Measurements from ENCODE around the gene PPIL6. TPM values are rescaled to one million over a fixed set of nuclear protein-coding genes. Genes with fewer than 3 reads are reported as not detected.

Gene PPIL6
- total RNA-seq, 3 donors from 2014 or later (not counting 1 experiment from before 2014, with no cell fraction given): 0.28 to 0.70 (median 0.40) TPM

DNA sequence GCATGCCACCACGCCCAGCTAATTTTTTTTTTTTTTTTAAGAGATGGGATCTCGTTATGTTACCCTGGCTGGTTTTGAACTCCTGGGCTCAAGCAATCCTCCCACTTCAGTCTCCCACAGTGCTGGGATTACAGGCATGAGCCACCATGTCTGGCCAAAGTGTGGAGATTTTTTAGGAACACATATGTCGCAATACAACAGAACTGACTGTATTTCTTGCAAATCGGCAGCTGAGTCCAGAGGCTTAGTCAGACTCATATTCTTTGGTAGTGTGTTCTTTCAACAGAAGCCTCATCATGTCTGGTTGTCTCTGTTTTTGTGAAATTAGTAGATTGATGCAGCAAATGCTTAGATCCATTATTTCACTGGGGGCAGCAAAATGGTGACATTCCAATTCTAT, 34.2 kb downstream of the PPIL6 start:
- H3K4me1 ChIP-seq (ENCODE audit: control insufficient read depth, insufficient read depth, low read length): no peaks in the 10 kb centered on the region
- H3K9me3 ChIP-seq (ENCODE audit: control insufficient read depth, insufficient read depth, low read length): no peaks in the 10 kb centered on the region
- no peak overlapping the region for H3K27ac ChIP-seq (ENCODE audit: low read length)
- no peak overlapping the region for H3K4me3 ChIP-seq (ENCODE audit: low read length)
- 85% methylated on average over 4 of the region's 4 CpGs for WGBS (ENCODE audit: insufficient coverage)
- TF ChIP-seq, protein P1, sequence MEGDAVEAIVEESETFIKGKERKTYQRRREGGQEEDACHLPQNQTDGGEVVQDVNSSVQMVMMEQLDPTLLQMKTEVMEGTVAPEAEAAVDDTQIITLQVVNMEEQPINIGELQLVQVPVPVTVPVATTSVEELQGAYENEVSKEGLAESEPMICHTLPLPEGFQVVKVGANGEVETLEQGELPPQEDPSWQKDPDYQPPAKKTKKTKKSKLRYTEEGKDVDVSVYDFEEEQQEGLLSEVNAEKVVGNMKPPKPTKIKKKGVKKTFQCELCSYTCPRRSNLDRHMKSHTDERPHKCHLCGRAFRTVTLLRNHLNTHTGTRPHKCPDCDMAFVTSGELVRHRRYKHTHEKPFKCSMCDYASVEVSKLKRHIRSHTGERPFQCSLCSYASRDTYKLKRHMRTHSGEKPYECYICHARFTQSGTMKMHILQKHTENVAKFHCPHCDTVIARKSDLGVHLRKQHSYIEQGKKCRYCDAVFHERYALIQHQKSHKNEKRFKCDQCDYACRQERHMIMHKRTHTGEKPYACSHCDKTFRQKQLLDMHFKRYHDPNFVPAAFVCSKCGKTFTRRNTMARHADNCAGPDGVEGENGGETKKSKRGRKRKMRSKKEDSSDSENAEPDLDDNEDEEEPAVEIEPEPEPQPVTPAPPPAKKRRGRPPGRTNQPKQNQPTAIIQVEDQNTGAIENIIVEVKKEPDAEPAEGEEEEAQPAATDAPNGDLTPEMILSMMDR (IDR thresholded peaks at IDR 0.05): no peak
- H3K4me1 Mint-ChIP-seq: no peaks in the 10 kb centered on the region
- H3K9me3 Mint-ChIP-seq: no peaks in the 10 kb centered on the region
- H3K27me3 ChIP-seq (ENCODE audit: control insufficient read depth, insufficient read depth, low read length): no peaks in the 10 kb centered on the region
- DNase-seq (no peak), ATAC-seq (no peak)
- no peak overlapping the region for H3K4me3 Mint-ChIP-seq
- no peaks in the 10 kb centered on the region for H3K36me3 Mint-ChIP-seq
- H3K36me3 ChIP-seq (ENCODE audit: control insufficient read depth, insufficient read depth, low read length): no peaks in the 10 kb centered on the region
- peaks cover 0 to 2% of the 10 kb centered on the region in 2 donors for H3K27me3 Mint-ChIP-seq (ENCODE audit: low read depth in 2 of 2)
- intact Hi-C loops (cut with micrococcal nuclease): no loop called here
- H3K27ac Mint-ChIP-seq: no peak overlapping the region

DNA sequence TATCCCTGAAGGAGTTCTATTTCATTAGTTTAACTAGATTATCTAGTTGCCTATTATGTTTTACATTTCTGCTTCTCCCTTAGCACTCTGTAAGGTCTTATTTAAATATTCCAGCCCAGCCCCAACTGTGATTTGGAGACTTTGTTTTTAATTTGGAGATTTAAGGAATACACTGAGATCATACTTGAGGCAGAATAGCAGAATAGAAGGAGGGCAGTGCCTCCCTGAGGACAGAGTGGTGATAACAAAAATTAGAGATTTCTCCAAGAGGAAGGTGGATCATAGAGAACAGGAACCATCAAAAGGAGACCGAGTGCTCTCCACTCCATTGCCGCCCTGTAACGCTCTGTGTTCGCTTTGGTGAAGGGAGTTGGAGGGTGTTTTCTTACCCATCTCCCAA, 43.4 kb downstream of the PPIL6 start:
- DNase-seq: no peak
- TF ChIP-seq, protein P1 (IDR thresholded peaks at IDR 0.05): no peak
- Histone ChIP-seq H3K36me3 (ENCODE audit: control insufficient read depth, insufficient read depth, low read length) (no peaks in the 10 kb centered on the region), H3K27me3 (ENCODE audit: control insufficient read depth, insufficient read depth, low read length) (no peaks in the 10 kb centered on the region), H3K4me3 (ENCODE audit: low read length) (no peak overlapping the region), H3K9me3 (ENCODE audit: control insufficient read depth, insufficient read depth, low read length) (no peaks in the 10 kb centered on the region), H3K27ac (ENCODE audit: low read length) (no peak overlapping the region), H3K4me1 (ENCODE audit: control insufficient read depth, insufficient read depth, low read length) (no peaks in the 10 kb centered on the region)
- no peak overlapping the region for H3K27ac Mint-ChIP-seq
- no peaks in the 10 kb centered on the region for H3K36me3 Mint-ChIP-seq
- H3K4me3 Mint-ChIP-seq: no peak overlapping the region
- 51% methylated on average over 2 of the region's 4 CpGs for WGBS (ENCODE audit: insufficient coverage)
- intact Hi-C loops (cut with micrococcal nuclease): no loop called here
- peaks cover 0 to 5% of the 10 kb centered on the region in 2 donors for H3K4me1 Mint-ChIP-seq
- ATAC-seq: peak in 1 of 3 donors; percentile 39
- H3K9me3 Mint-ChIP-seq: no peaks in the 10 kb centered on the region
- H3K27me3 Mint-ChIP-seq (ENCODE audit: low read depth in 2 of 2): peaks cover 0 to 3% of the 10 kb centered on the region in 2 donors

DNA sequence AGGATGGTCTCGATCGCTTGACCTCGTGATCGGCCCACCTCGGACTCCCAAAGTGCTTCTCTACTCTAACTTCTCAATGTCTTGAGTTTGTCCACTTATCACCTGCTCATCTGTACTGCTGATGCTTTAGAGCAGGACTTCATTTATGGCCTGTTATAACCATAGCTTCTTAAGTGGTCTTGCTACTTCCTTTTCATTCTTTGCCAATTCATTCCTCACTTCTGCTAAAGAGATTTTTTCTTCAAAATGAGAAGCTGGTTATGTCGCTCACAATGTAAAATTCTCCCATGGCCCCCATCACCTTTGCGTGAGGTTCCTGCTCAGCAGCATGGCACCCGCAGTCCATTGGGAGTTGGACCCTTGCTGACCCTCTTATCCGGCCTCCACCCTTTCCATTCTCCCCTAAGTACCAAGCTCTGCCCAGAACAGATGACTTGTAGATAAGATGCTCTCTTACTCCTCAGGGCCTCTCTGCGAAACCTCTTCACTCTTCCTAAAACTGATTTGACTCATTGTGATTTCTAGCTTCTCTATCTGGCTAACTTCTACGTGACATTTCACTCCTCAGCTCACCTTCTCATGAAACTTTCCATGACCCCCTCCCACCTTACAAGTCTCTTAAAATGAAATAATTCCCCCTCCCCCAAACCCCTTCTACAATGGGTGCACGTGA, 44.2 kb downstream of the PPIL6 start:
- H3K27ac Mint-ChIP-seq: no peak overlapping the region
- no peaks in the 10 kb centered on the region for H3K36me3 ChIP-seq (ENCODE audit: control insufficient read depth, insufficient read depth, low read length)
- no peaks in the 10 kb centered on the region for H3K27me3 ChIP-seq (ENCODE audit: control insufficient read depth, insufficient read depth, low read length)
- no peak for DNase-seq
- intact Hi-C loops (cut with micrococcal nuclease): no loop called here
- no peaks in the 10 kb centered on the region for H3K9me3 Mint-ChIP-seq
- no peak for ATAC-seq
- H3K4me3 Mint-ChIP-seq: no peak overlapping the region
- no peak overlapping the region for H3K4me3 ChIP-seq (ENCODE audit: low read length)
- H3K27ac ChIP-seq (ENCODE audit: low read length): no peak overlapping the region
- no peaks in the 10 kb centered on the region for H3K36me3 Mint-ChIP-seq
- peaks cover 0 to 5% of the 10 kb centered on the region in 2 donors for H3K4me1 Mint-ChIP-seq
- no peaks in the 10 kb centered on the region for H3K4me1 ChIP-seq (ENCODE audit: control insufficient read depth, insufficient read depth, low read length)
- no peaks in the 10 kb centered on the region for H3K9me3 ChIP-seq (ENCODE audit: control insufficient read depth, insufficient read depth, low read length)
- WGBS (ENCODE audit: insufficient coverage): 83% methylated on average over 12 of the region's 12 CpGs
- H3K27me3 Mint-ChIP-seq (ENCODE audit: low read depth in 2 of 2): peaks cover 0 to 3% of the 10 kb centered on the region in 2 donors
- TF ChIP-seq, protein P1 (IDR thresholded peaks at IDR 0.05): no peak

DNA sequence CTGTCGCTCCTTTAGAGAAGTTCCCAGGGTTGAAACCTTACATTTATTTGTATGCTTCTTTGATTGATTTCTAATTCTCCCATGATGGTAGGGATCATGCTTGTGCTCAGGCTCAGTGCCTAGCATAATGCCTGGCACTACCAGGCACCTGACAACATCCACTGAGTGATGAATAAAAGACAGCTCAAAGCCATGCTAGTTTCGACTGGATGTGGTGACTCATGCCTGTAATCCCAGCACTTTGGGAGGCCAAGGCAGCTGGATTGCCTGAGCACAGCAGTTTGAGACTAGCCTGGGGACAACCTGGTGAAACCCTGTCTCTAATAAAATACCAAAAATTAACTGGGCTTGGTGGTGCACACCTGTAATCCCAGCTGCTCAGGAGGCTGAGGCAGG, 46.5 kb downstream of the PPIL6 start:
- intact Hi-C loops (cut with micrococcal nuclease): no loop called here
- Histone ChIP-seq H3K4me1 (ENCODE audit: control insufficient read depth, insufficient read depth, low read length) (no peaks in the 10 kb centered on the region), H3K36me3 (ENCODE audit: control insufficient read depth, insufficient read depth, low read length) (no peaks in the 10 kb centered on the region), H3K27me3 (ENCODE audit: control insufficient read depth, insufficient read depth, low read length) (no peaks in the 10 kb centered on the region), H3K27ac (ENCODE audit: low read length) (no peak overlapping the region), H3K4me3 (ENCODE audit: low read length) (no peak overlapping the region), H3K9me3 (ENCODE audit: control insufficient read depth, insufficient read depth, low read length) (no peaks in the 10 kb centered on the region)
- TF ChIP-seq, protein P1 (IDR thresholded peaks at IDR 0.05): no peak
- Mint-ChIP-seq H3K27ac (no peak overlapping the region), H3K9me3 (no peaks in the 10 kb centered on the region), H3K27me3 (ENCODE audit: low read depth in 2 of 2) (peaks cover 0 to 3% of the 10 kb centered on the region in 2 donors), H3K4me1 (peaks cover 6 to 13% of the 10 kb centered on the region in 2 donors), H3K36me3 (no peaks in the 10 kb centered on the region), H3K4me3 (no peak overlapping the region)
- DNase-seq (no peak), ATAC-seq (no peak)
- 88% methylated on average over 2 of the region's 2 CpGs for WGBS (ENCODE audit: insufficient coverage)

Measured in natural killer cell (primary cell).